NCI-H128 (cell line): ENCODE data around the gene SLC22A4.

Experiments used
- DNase-seq: peaks from one replicate; lab custom pipeline; 2025; ENCODE audit not compliant: unreplicated experiment; lab: John Stamatoyannopoulos, UW

Gene SLC22A4

DNA sequence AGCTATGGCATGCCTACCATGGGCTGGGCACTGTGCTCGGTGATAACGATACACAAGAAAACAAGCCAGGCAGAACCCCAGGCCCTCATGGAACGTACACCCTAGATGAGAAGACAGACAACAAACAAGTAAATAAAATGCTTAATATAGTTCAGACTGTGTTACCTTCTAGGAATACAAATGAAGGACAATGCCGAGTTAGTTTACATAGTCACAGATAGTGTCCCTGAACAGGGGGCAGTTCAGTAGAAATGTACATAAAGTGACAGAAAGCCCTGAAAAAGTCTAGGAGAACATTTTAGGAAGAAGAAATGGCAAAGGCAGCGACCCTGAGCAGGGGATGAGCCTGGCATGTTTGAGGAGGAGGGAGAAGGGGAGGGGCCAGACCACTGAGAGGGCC, 97.1 kb downstream of the SLC22A4 start:
- DNase-seq, result no peak

DNA sequence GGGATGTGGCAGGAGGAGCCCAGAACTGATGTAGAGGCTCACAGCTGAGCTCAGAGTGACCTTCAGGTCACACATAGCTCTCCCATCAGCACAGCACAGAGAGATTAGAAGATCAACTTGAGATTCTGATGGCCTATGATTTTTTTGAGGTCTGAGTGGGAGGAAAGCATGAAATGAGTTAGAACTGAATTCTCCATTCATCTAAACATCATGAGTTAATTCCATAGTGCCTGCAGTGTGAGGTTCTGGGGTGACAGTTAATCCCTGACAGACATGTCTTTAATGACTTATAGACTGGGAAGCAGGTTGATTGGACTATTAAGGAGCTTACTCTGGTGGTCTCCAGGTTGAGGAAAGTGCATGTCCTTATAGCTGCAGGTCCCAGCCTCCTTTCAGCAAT, 97.7 kb downstream of the SLC22A4 start:
- DNase-seq, result no peak

DNA sequence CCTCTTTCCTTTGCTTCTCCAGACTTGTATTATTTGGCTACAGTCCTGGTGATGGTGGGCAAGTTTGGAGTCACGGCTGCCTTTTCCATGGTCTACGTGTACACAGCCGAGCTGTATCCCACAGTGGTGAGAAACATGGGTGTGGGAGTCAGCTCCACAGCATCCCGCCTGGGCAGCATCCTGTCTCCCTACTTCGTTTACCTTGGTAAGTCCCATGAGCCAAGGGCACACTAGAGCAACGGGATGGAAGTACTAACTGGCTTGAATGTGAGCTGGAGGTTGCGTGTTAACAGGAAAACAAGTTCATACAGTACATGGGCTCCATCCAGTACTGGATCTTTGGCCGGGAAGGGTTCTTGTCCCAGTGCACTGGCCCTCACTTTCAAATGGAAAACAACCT, 98.2 kb downstream of the SLC22A4 start:
- DNase-seq, result no peak

DNA sequence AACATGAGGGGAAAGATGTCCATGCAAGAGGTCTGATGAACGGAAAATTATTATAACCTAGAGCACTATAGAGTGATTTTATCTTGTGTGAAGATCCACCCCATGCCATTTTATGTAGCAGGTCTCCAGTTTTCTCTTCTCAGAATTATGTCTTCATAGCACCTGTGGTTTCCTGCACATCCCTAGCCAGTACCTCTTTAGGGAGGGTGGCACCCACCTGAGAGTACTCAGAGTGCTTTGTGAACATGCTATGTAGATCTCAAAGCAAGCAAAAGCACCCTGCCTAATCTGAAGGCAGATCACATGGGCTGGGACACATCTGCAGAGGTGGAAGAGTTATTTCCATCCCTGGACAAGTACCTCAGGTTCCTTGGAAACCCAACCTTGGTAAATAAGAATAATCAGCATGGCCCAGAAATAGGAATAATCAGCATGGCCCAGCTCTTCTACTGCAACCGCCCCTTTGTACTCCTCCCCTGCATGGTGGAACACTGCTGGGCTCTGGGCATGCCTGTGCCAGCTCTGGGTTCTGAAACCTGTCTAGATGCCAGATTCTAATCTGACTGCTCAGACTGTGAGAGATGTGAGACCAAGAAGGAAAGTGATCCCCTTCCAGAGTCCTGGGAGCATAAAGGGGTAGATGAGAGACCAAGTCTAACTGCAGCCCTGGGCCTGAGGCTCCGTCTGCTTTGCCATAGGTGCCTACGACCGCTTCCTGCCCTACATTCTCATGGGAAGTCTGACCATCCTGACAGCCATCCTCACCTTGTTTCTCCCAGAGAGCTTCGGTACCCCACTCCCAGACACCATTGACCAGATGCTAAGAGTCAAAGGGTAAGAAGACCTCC, 99.0 kb downstream of the SLC22A4 start:
- no peak for DNase-seq
